SK-N-SH treated with all-trans-retinoic acid at 6 μM for 48 hours (cell line): ENCODE measurements around the gene SCYGR3.

Source experiments
- ATAC-seq: fragments of 200-7000 bp; cut with Tn5 transposase; 3 replicates; pipeline ENCODE4 v1.9.1; 2020; ENCODE audit warnings: mild to moderate bottlenecking, moderate library complexity
- ARNTL ChIP-seq: fragments of 450-650 bp; formaldehyde crosslinking; IDR thresholded peaks from 2 replicates; pipeline ENCODE4 v1.5.0; 2020; ENCODE audit warnings: low read depth, mild to moderate bottlenecking, moderate library complexity, borderline replicate concordance
- BACH2 ChIP-seq: fragments of 250-450 bp; sonication (Bioruptor Pico); IDR thresholded peaks from 2 replicates; pipeline ENCODE4 v1.9.0; 2021; ENCODE audit warnings: mild to moderate bottlenecking, borderline replicate concordance
- CREB5 ChIP-seq: fragments of 250-450 bp; sonication (Bioruptor Pico); IDR thresholded peaks from 2 replicates; pipeline ENCODE4 v1.5.1; 2020; ENCODE audit warnings: low read depth, mild to moderate bottlenecking, moderate library complexity
- CSDC2 ChIP-seq: fragments of 250-450 bp; sonication (Bioruptor Pico); IDR thresholded peaks from 2 replicates; pipeline ENCODE4 v1.5.0; 2020; ENCODE audit warnings: mild to moderate bottlenecking, moderate library complexity
- CSRNP3 ChIP-seq: fragments of 250-450 bp; sonication (Bioruptor Pico); IDR thresholded peaks from 2 replicates; pipeline ENCODE4 v1.5.1; 2021; ENCODE audit warnings: mild to moderate bottlenecking, moderate library complexity
- ESRRG ChIP-seq: fragments of 250-450 bp; sonication (Bioruptor Pico); IDR thresholded peaks from 2 replicates; pipeline ENCODE4 v1.6.1; 2021; ENCODE audit warnings: mild to moderate bottlenecking
- ISL1 ChIP-seq: fragments of 250-450 bp; sonication (Bioruptor Pico); IDR thresholded peaks from 2 replicates; pipeline ENCODE4 v2.1.2; 2022; ENCODE audit warnings: mild to moderate bottlenecking, moderate library complexity
- OSR1 ChIP-seq: fragments of 250-450 bp; sonication (Bioruptor Pico); IDR thresholded peaks from 2 replicates; pipeline ENCODE4 v1.8.0; 2022; ENCODE audit warnings: moderate library complexity, mild to moderate bottlenecking, inconsistent platforms
- PATZ1 ChIP-seq: fragments of 250-450 bp; sonication (Bioruptor Pico); IDR thresholded peaks from 2 replicates; pipeline ENCODE4 v1.8.0; 2020; ENCODE audit warnings: mild to moderate bottlenecking, moderate library complexity, borderline replicate concordance
- POU6F1 ChIP-seq: fragments of 250-450 bp; sonication (Bioruptor Pico); IDR thresholded peaks from 2 replicates; pipeline ENCODE4 v1.8.0; 2021; ENCODE audit warnings: low read depth, mild to moderate bottlenecking, moderate library complexity, borderline replicate concordance
- PPARA ChIP-seq: fragments of 250-450 bp; sonication (Bioruptor Pico); IDR thresholded peaks from 2 replicates; pipeline ENCODE4 v1.5.0; 2020; ENCODE audit warnings: mild to moderate bottlenecking, borderline replicate concordance
- RARB ChIP-seq: fragments of 250-450 bp; sonication (Bioruptor Pico); IDR thresholded peaks from 2 replicates; pipeline ENCODE4 v1.8.0; 2021; ENCODE audit warnings: mild to moderate bottlenecking, moderate library complexity
- SNAI2 ChIP-seq: fragments of 250-450 bp; sonication (Bioruptor Pico); IDR thresholded peaks from 2 replicates; pipeline ENCODE4 v1.5.0; 2020; ENCODE audit warnings: mild to moderate bottlenecking, moderate library complexity
- TCF4 ChIP-seq: fragments of 250-450 bp; sonication (Bioruptor Pico); IDR thresholded peaks from 2 replicates; pipeline ENCODE4 v1.8.0; 2021; ENCODE audit warnings: mild to moderate bottlenecking, moderate library complexity, borderline replicate concordance
- TOX ChIP-seq: fragments of 250-450 bp; sonication (Bioruptor Pico); IDR thresholded peaks from 2 replicates; pipeline ENCODE4 v1.8.0; 2021; ENCODE audit warnings: mild to moderate bottlenecking, moderate library complexity, borderline replicate concordance
- TSHZ2 ChIP-seq: fragments of 250-450 bp; sonication (Bioruptor Pico); IDR thresholded peaks from 2 replicates; pipeline ENCODE4 v1.5.0; 2020; ENCODE audit warnings: mild to moderate bottlenecking, moderate library complexity
- ZC3H10 ChIP-seq: fragments of 250-450 bp; sonication (Bioruptor Pico); IDR thresholded peaks from 2 replicates; pipeline ENCODE4 v1.5.1; 2021; ENCODE audit warnings: mild to moderate bottlenecking, moderate library complexity
- ZFP3 ChIP-seq: fragments of 250-450 bp; sonication (Bioruptor Pico); IDR thresholded peaks from 2 replicates; pipeline ENCODE4 v1.5.0; 2020; ENCODE audit warnings: mild to moderate bottlenecking, moderate library complexity
- ZFP30 ChIP-seq: fragments of 450-650 bp; formaldehyde crosslinking; IDR thresholded peaks from 2 replicates; pipeline ENCODE4 v1.5.0; 2022; ENCODE audit warnings: mild to moderate bottlenecking, moderate library complexity
- ZNF565 ChIP-seq: fragments of 450-650 bp; formaldehyde crosslinking; conservative IDR thresholded peaks from 2 replicates; pipeline ENCODE4 v1.5.0; 2020; ENCODE audit warnings: low read depth, mild to moderate bottlenecking, moderate library complexity

SCYGR3 gene

GRCh38 chr2:227565080-227565479 lies 49.6 kb downstream of the SCYGR3 start:
- TF ChIP-seq ARNTL (CRISPR knock-in tag) (no peak), PATZ1 (no peak), CSDC2 (CRISPR knock-in tag) (no peak), POU6F1 (CRISPR knock-in tag) (no peak), TOX (no peak), ESRRG (no peak), PPARA (no peak), ZFP3 (CRISPR knock-in tag) (no peak), TCF4 (CRISPR knock-in tag) (no peak), ZFP30 (CRISPR knock-in tag) (no peak), CREB5 (CRISPR knock-in tag) (no peak), ZNF565 (no peak), CSRNP3 (CRISPR knock-in tag) (no peak), RARB (CRISPR knock-in tag) (no peak), OSR1 (CRISPR knock-in tag) (no peak), TSHZ2 (CRISPR knock-in tag) (no peak), BACH2 (no peak), ISL1 (CRISPR knock-in tag) (no peak), ZC3H10 (no peak), SNAI2 (no peak)
- ATAC-seq, result no peak
